Ovary (tissue), 9 donors: Measurements from ENCODE around the gene SLC1A1. TPM values are rescaled to one million over a fixed set of nuclear protein-coding genes. Genes with fewer than 3 reads are reported as not detected.
"Not testable (repeated sequence)": the region's sequence is repeated elsewhere in the genome, so short reads cannot be mapped to it uniquely, and the experiment has no call there.

ENCODE experiments used
- DNase-seq, 5 donors: peaks; one replicate each; pipeline ENCODE4 v3.0.0-alpha.2; 2019 to 2020
- H3K27ac ChIP-seq, 2 donors: fragments of 200-600 bp; one replicate each; pipeline versions ENCODE4 v1.5.1 to v1.8.0; 2019 to 2022
- H3K27me3 ChIP-seq: fragments of 200-600 bp; one replicate; pipeline ENCODE4 v1.8.0; 2022
- H3K36me3 ChIP-seq: fragments of 200-600 bp; sonication (generic); one replicate; pipeline ENCODE4 v1.5.1; 2019
- H3K4me1 ChIP-seq: one replicate; pipeline ENCODE4 v1.8.1; 2013; ENCODE audit warnings: mild to moderate bottlenecking, moderate library complexity; ENCODE audit not compliant: insufficient read depth
- H3K4me3 ChIP-seq: fragments of 200-600 bp; sonication (generic); one replicate; pipeline ENCODE4 v1.5.1; 2017
- H3K9me3 ChIP-seq, 2 donors: fragments of 200-600 bp in 1 of 2; sonication (generic) in 1 of 2; one replicate each; pipeline versions ENCODE4 v1.5.1 to v1.8.1; 2013 to 2019; ENCODE audit warnings: mild to moderate bottlenecking in 1 of 2, moderate library complexity in 1 of 2
- CTCF ChIP-seq, 3 donors: fragments of 450-650 bp in 2 of 3; fragments of 200-600 bp in 1 of 3; IDR thresholded peaks; one replicate each; pipeline versions ENCODE4 v1.5.1 to v1.8.0; 2016 to 2022; ENCODE audit warnings: antibody characterized with exemption in 3 of 3, mild to moderate bottlenecking in 1 of 3
- EP300 ChIP-seq: sonication (generic); formaldehyde crosslinking; IDR thresholded peaks from one replicate; pipeline ENCODE4 v1.6.1; 2017; ENCODE audit warnings: antibody characterized with exemption
- POLR2A ChIP-seq: fragments of 450-650 bp; IDR thresholded peaks from one replicate; pipeline ENCODE4 v1.6.1; 2017; ENCODE audit warnings: antibody characterized with exemption, mild to moderate bottlenecking, moderate library complexity
- WGBS, 3 donors: extraction: QIAGEN DNeasy Blood & Tissue Kit in 1 of 3; methylation state at CpG; one replicate each; pipeline versions ENCODE4 v1.1.5 to v1.1.7; 2013 to 2017; 5-methylcytosine and 5-hydroxymethylcytosine counted together
- intact Hi-C, 4 donors: fragments of 100-400 bp; cut with DNase I; formaldehyde crosslinking; loops; one replicate each; pipeline versions ENCODE4 v1.11.0 to v1.15.1; 2022 to 2023
- polyA plus RNA-seq, 2 donors: library from polyadenylated mRNA; stranded (reverse); fragments of 200-250 nt in 1 of 2; fragments of 350-450 nt in 1 of 2; fragmentation: Illumina TruSeq in 1 of 2; extraction: RNeasy Lipid Tissue Mini Kit (QIAGEN cat#74804) in 1 of 2; gene quantifications; one replicate each; pipeline ENCODE4 v1.2.3, GENCODE V29; 2013 to 2014
- total RNA-seq, 7 donors: library from RNA; depleted of rRNA in 2 of 7; stranded (reverse); fragments of >200 nt in 2 of 7; fragmentation: NEBNext Ultra II Directional in 3 of 7; extraction: Animal tissue kit (Norgen Biotek cat#: 25700) in 3 of 7; gene quantifications; one replicate each; pipeline versions ENCODE4 v1.1.0 to v1.2.4, GENCODE V29; 2016 to 2023
- donor health status: DM: no; HTN: no; CAD: no; lungs with moderate emphysema.
- donor health status: DM: no; HTN: no; CAD: no.
- donor health status: Bipolar disorder and iron deficiency.
- donor health status: DM: yes; HTN: yes; CAD: no.
- donor health status: DM: no; HTN: no; CAD: no.
- donor health status: DM: yes; HTN: yes; CAD: no.

The SLC1A1 gene
- total and polyA plus RNA-seq, 9 donors: 0.76 to 3.1 (median 1.6) TPM

- Histone ChIP-seq H3K4me1 (no peaks in the 10 kb centered on the region), H3K4me3 (no peak overlapping the region), H3K27me3 (no peaks in the 10 kb centered on the region), H3K36me3 (no peaks in the 10 kb centered on the region), H3K9me3 (no peaks in the 10 kb centered on the region), H3K27ac (no peak overlapping the region)
- DNase-seq: no peak
- intact Hi-C loops: no loop called here
- TF ChIP-seq POLR2A (no peak), CTCF (IDR thresholded peaks at IDR 0.05) (no peak), EP300 (no peak)
- WGBS, 3 donors: 8 to 29% (median 14%) methylated on average over 1 of the region's 1 CpG
These were observed 25.7 kb downstream of the SLC1A1 start for GRCh38 chr9:4515958-4516375.

GRCh38 chr9:4517274-4517673 lies 27.0 kb downstream of the SLC1A1 start:
- TF ChIP-seq POLR2A (no peak), CTCF (IDR thresholded peaks at IDR 0.05) (no peak), EP300 (no peak)
- Histone ChIP-seq H3K4me1 (no peaks in the 10 kb centered on the region), H3K36me3 (no peaks in the 10 kb centered on the region), H3K9me3 (no peaks in the 10 kb centered on the region), H3K4me3 (no peak overlapping the region), H3K27me3 (no peaks in the 10 kb centered on the region), H3K27ac (no peak overlapping the region)
- no peak for DNase-seq
- intact Hi-C loops: no loop called here
- 66 to 81% (median 79%) methylated on average over 6 of the region's 6 CpGs for WGBS, 3 donors

- intact Hi-C loops: no loop called here
- no peak for TF ChIP-seq POLR2A
- TF ChIP-seq CTCF (IDR thresholded peaks at IDR 0.05): no peak
- no peak for TF ChIP-seq EP300
- DNase-seq: no peak
- no peaks in the 10 kb centered on the region for H3K27me3 ChIP-seq
- no peaks in the 10 kb centered on the region for H3K4me1 ChIP-seq
- H3K4me3 ChIP-seq: no peak overlapping the region
- no peaks in the 10 kb centered on the region for H3K9me3 ChIP-seq
- no peaks in the 10 kb centered on the region for H3K36me3 ChIP-seq
- no peak overlapping the region for H3K27ac ChIP-seq
- WGBS, 3 donors: 81 to 89% (median 89%) methylated on average over 2 of the region's 2 CpGs
These were observed 29.3 kb downstream of the SLC1A1 start for GRCh38 chr9:4519604-4520003.

GRCh38 chr9:4520055-4520454 lies 29.8 kb downstream of the SLC1A1 start:
- H3K27me3 ChIP-seq: no peaks in the 10 kb centered on the region
- H3K27ac ChIP-seq: no peak overlapping the region
- H3K9me3 ChIP-seq: no peaks in the 10 kb centered on the region
- 53 to 57% (median 54%) methylated on average over 2 of the region's 2 CpGs for WGBS, 3 donors
- TF ChIP-seq EP300 (no peak), CTCF (IDR thresholded peaks at IDR 0.05) (no peak)
- no peaks in the 10 kb centered on the region for H3K36me3 ChIP-seq
- no peak for DNase-seq
- no peaks in the 10 kb centered on the region for H3K4me1 ChIP-seq
- H3K4me3 ChIP-seq: no peak overlapping the region
- intact Hi-C loops: no loop called here

GRCh38 chr9:4530375-4530774 lies 40.1 kb downstream of the SLC1A1 start:
- 62 to 74% (median 68%) methylated on average over 6 of the region's 6 CpGs for WGBS, 3 donors
- no peaks in the 10 kb centered on the region for H3K9me3 ChIP-seq
- no peak overlapping the region for H3K27ac ChIP-seq
- TF ChIP-seq CTCF (IDR thresholded peaks at IDR 0.05) (no peak), EP300 (no peak), POLR2A (no peak)
- intact Hi-C loops: no loop called here
- H3K4me1 ChIP-seq: no peaks in the 10 kb centered on the region
- no peak overlapping the region for H3K4me3 ChIP-seq
- H3K36me3 ChIP-seq: no peaks in the 10 kb centered on the region
- no peak for DNase-seq
- H3K27me3 ChIP-seq: no peaks in the 10 kb centered on the region

GRCh38 chr9:4530831-4531230 lies 40.6 kb downstream of the SLC1A1 start:
- DNase-seq, H3K27me3 ChIP-seq, H3K9me3 ChIP-seq, H3K4me1 ChIP-seq, H3K36me3 ChIP-seq, H3K27ac ChIP-seq, intact Hi-C loops, H3K4me3 ChIP-seq: not testable (repeated sequence)
- WGBS, 3 donors: 76 to 79% (median 78%) methylated on average over 3 of the region's 3 CpGs

GRCh38 chr9:4531355-4531754 lies 41.1 kb downstream of the SLC1A1 start:
- WGBS, 3 donors: 75% methylated on average over 8 of the region's 8 CpGs
- H3K27me3 ChIP-seq, H3K4me3 ChIP-seq, H3K27ac ChIP-seq, H3K4me1 ChIP-seq, H3K36me3 ChIP-seq, intact Hi-C loops, DNase-seq, H3K9me3 ChIP-seq: not testable (repeated sequence)
